Measurements from ENCODE around the gene CENPM. TPM values are rescaled to one million over a fixed set of nuclear protein-coding genes. Genes with fewer than 3 reads are reported as not detected.

Gene CENPM
- total and polyA plus RNA-seq, 9 of the 15 experiments (the other 6 are each of a cell fraction or from before 2014, with no cell fraction given), result 11.3 to 67.7 (median 32.3) TPM

- TF ChIP-seq HDAC2 (IDR thresholded peaks at IDR 0.05), result peak; percentile 63
- no peak for TF ChIP-seq ZNF766 (CRISPR knock-in tag; conservative IDR thresholded peaks at IDR 0.05)
- peak; percentile 44 for TF ChIP-seq SP1 (CRISPR knock-in tag; IDR thresholded peaks at IDR 0.05)
- no peak for TF ChIP-seq ILF3 (IDR thresholded peaks at IDR 0.05; ENCODE audit: borderline replicate concordance)
- TF ChIP-seq ZBTB40 (IDR thresholded peaks at IDR 0.05), result 0 out of 2 replicates have a peak, but pooled peaks have one; percentile 4
- no peak for TF ChIP-seq ZBTB40 (CRISPR knock-in tag; IDR thresholded peaks at IDR 0.05)
- TF ChIP-seq L3MBTL2 (IDR thresholded peaks at IDR 0.05), result peak; percentile 94
- no peak for TF ChIP-seq PHTF2 (CRISPR knock-in tag; IDR thresholded peaks at IDR 0.05)
- TF ChIP-seq AFF1 (IDR thresholded peaks at IDR 0.05; ENCODE audit: low read depth in 1 of 2, partially characterized antibody in 2 of 2), result peak in 1 of 2 experiments; percentile 30
- no peak for TF ChIP-seq EZH2 (IDR thresholded peaks at IDR 0.05; ENCODE audit: borderline replicate concordance, low read depth, low read length)
- no peak for TF ChIP-seq MYNN (IDR thresholded peaks at IDR 0.05)
- TF ChIP-seq MYNN (CRISPR knock-in tag; IDR thresholded peaks at IDR 0.05), result no peak
- TF ChIP-seq NFE2 (IDR thresholded peaks at IDR 0.05; ENCODE audit: low read depth), result no peak
- peak; percentile 67; the same call in 1 of the 2 replicates for TF ChIP-seq LCOR (CRISPR knock-in tag; IDR thresholded peaks at IDR 0.05)
- TF ChIP-seq SAP30 (IDR thresholded peaks at IDR 0.05; ENCODE audit: borderline replicate concordance, insufficient read depth, low read depth, low read length, poor library complexity, severe bottlenecking), result peak; percentile 90
Observed at GRCh38 chr22:41946629-41947423, at the start of gene CENPM (continued).

All from K562 (cell line).